Measurements from ENCODE around the gene USP25. TPM values are rescaled to one million over a fixed set of nuclear protein-coding genes. Genes with fewer than 3 reads are reported as not detected.
A peak's percentile ranks its signal among the peaks of the same experiment; 100 is the strongest.
"Not testable (repeated sequence)": the region's sequence is repeated elsewhere in the genome, so short reads cannot be mapped to it uniquely, and the experiment has no call there.

The USP25 gene
- total RNA-seq, 4 donors from 2014 or later = 99.4 to 130 (median 107) TPM

GRCh38 chr21:15732996-15733329, 3.2 kb downstream of the USP25 start:
- in situ Hi-C loops (cut with MboI; ENCODE audit: low sequenced_read_pairs in 4 of 4) = loop anchor here in 3 of 4 donors (5.0 to 10.0 kb wide), 2 partner anchors 92 to 94 kb away; no protein-coding TSS in a partner anchor
- no peaks in the 10 kb centered on the region for H3K27me3 ChIP-seq

DNA sequence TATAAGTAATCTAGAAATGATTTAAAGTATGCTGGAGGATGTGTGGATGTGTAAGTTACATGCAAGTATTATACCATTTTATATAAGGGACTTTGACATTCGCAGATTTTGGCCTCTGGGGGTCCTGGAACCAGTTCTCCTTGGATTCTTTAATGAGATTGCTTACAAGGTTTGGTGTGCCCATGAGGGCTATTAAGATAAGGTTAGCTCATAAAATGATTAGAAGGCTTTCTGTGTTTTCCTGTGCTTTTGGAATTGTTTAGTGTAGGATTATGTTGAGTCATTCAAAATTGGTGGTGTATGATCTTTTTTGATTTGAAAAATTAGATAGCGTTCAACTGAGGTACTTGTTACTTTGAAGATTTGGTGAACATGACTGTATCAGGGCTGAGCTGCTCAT, 5.6 kb downstream of the USP25 start:
- H3K4me3 ChIP-seq = no peak overlapping the region
- TF ChIP-seq POLR2A (IDR thresholded peaks at IDR 0.05) = no peak
- TF ChIP-seq CTCF (IDR thresholded peaks at IDR 0.05 in 4 of 5, conservative IDR thresholded peaks at IDR 0.05 in 1 of 5) = no peak
- no peaks in the 10 kb centered on the region for H3K27me3 ChIP-seq
- DNase-seq (no peak), ATAC-seq (no peak)
- peak overlapping the region; percentile 27 to 95 (median 70) for H3K27ac ChIP-seq
- in situ Hi-C loops (cut with MboI; ENCODE audit: low sequenced_read_pairs in 4 of 4) (loop anchor here in 2 of 4 donors (10.0 kb wide), 1 partner anchor 89 kb away; no protein-coding TSS in a partner anchor), intact Hi-C loops (cut with DNase I; ENCODE audit: low total_unique reads) (loop anchor here (10.0 kb wide), 1 partner anchor 611 kb away; no protein-coding TSS in a partner anchor)
- H3K9me3 ChIP-seq = no peaks in the 10 kb centered on the region
- H3K36me3 ChIP-seq = no peaks in the 10 kb centered on the region
- H3K4me1 ChIP-seq = peaks cover 63 to 73% of the 10 kb centered on the region in 2 donors

More at GRCh38 chr21:15732996-15733329, 3.2 kb downstream of the USP25 start:
- intact Hi-C loops (cut with DNase I; ENCODE audit: low total_unique reads) = loop anchor here (5.0 to 10.0 kb wide), 2 partner anchors 608 to 689 kb away; no protein-coding TSS in a partner anchor
- Histone ChIP-seq H3K27ac (peak overlapping the region; percentile 92 to 95 (median 94)), H3K4me1 (peaks cover 41 to 49% of the 10 kb centered on the region in 2 donors), H3K4me3 (peak overlapping the region; percentile 60 to 83 (median 74)), H3K9me3 (no peaks in the 10 kb centered on the region), H3K36me3 (no peaks in the 10 kb centered on the region)
- ATAC-seq (no peak), DNase-seq (no peak)
- no peak for TF ChIP-seq CTCF (IDR thresholded peaks at IDR 0.05 in 4 of 5, conservative IDR thresholded peaks at IDR 0.05 in 1 of 5)
- TF ChIP-seq POLR2A (IDR thresholded peaks at IDR 0.05) = no peak

DNA sequence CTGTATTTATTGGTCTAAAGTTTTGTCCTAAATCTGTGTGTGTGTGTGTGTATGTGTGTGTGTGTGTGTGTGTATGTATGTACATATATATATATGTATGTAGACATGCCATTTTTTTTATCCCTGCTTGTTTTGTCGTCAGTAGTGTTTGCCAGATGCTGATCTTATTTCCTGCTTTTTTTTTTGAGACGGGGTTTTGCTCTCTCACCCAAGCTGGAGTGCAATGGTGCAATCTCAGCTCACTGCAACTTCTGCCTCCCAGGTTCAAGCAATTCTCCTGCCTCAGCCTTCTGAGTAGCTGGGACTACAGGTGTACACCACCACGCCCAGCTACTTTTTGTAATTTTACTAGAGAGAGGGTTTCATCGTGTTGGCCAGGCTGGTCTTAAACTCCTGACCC, 6.1 kb downstream of the USP25 start:
- not testable (repeated sequence) for ATAC-seq, H3K9me3 ChIP-seq, H3K36me3 ChIP-seq, H3K27me3 ChIP-seq, DNase-seq
- Histone ChIP-seq H3K4me3 (peak overlapping the region in 3 of 4 donors; percentile 5 to 34 (median 31)), H3K27ac (peak overlapping the region; percentile 27 to 95 (median 70)), H3K4me1 (peaks cover 69 to 76% of the 10 kb centered on the region in 2 donors)
- intact Hi-C loops (cut with DNase I; ENCODE audit: low total_unique reads) = loop anchor here (10.0 kb wide), 1 partner anchor 611 kb away; no protein-coding TSS in a partner anchor
- in situ Hi-C loops (cut with MboI; ENCODE audit: low sequenced_read_pairs in 4 of 4) = loop anchor here in 2 of 4 donors (10.0 kb wide), 1 partner anchor 89 kb away; no protein-coding TSS in a partner anchor

DNA sequence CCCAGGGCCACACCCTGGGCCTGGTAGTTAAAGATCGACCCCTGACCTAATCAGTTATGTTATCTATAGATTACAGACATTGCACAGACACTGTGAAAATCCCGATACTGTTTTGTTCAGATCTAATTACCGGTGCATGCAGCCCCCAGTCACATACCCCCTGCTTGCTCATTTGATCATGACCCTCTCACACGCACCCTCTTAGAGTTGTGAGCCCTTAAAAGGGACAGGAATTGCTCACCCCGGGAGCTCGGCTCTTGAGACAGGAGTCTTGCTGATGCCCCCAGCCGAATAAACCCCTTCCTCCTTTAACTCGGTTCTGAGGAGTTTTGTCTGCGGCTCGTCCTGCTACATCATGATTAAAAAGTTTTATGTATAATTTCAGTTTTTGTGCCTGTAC, 9.0 kb downstream of the USP25 start:
- intact Hi-C loops (cut with DNase I; ENCODE audit: low total_unique reads) (loop anchor here (10.0 kb wide), 1 partner anchor 614 kb away; no protein-coding TSS in a partner anchor), in situ Hi-C loops (cut with MboI; ENCODE audit: low sequenced_read_pairs in 4 of 4) (loop anchor here in 2 of 4 donors (10.0 kb wide), 1 partner anchor 86 kb away; no protein-coding TSS in a partner anchor)
- not testable (repeated sequence) for H3K36me3 ChIP-seq, ATAC-seq, H3K4me3 ChIP-seq, H3K27me3 ChIP-seq, DNase-seq, H3K9me3 ChIP-seq
- Histone ChIP-seq H3K4me1 (peaks cover 78 to 81% of the 10 kb centered on the region in 2 donors), H3K27ac (peak overlapping the region in 1 of 4 donors; percentile 20)

DNA sequence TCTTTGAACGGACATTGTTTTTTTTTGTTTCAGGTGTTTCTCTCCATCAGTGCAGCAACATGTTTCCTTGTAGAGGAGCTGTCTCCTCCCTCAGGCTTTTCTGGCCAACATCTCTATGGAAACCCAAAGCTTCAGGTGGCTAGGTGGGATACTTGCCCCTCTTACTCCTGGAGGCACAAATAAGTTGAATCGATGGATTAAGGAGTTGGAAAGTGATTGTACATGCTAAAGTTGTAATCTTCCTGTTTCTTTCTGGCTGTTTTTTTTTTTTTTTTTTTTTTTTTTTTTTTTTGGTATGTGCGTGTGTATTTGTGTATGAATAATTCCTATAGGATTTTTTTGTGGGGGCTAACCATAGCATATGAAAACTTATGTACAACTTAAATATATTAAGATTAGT, 10.6 kb downstream of the USP25 start:
- no peak for TF ChIP-seq POLR2A (IDR thresholded peaks at IDR 0.05)
- TF ChIP-seq CTCF (IDR thresholded peaks at IDR 0.05 in 4 of 5, conservative IDR thresholded peaks at IDR 0.05 in 1 of 5) = no peak
- Histone ChIP-seq H3K4me3 (no peak overlapping the region), H3K9me3 (no peaks in the 10 kb centered on the region), H3K4me1 (peaks cover 66 to 70% of the 10 kb centered on the region in 2 donors), H3K27ac (peak overlapping the region in 1 of 4 donors; percentile 10), H3K36me3 (peaks cover 0 to 5% of the 10 kb centered on the region in 2 donors), H3K27me3 (no peaks in the 10 kb centered on the region)
- intact Hi-C loops (cut with DNase I; ENCODE audit: low total_unique reads) = no loop called here
- no peak for DNase-seq
- in situ Hi-C loops (cut with MboI; ENCODE audit: low sequenced_read_pairs in 4 of 4) = no loop called here
- ATAC-seq = no peak
